H9 (cell line): Measurements from ENCODE around the gene PLPP7. TPM values are rescaled to one million over a fixed set of nuclear protein-coding genes. Genes with fewer than 3 reads are reported as not detected.
A peak's percentile ranks its signal among the peaks of the same experiment; 100 is the strongest.

ENCODE experiments used
- DNase-seq: peaks from one replicate; pipeline ENCODE4 v3.0.0-alpha.2; 2017
- H2AFZ ChIP-seq: one replicate; pipeline ENCODE4 v1.6.1; 2013; ENCODE audit warnings: mild to moderate bottlenecking, low read length, control low read depth, moderate library complexity
- H2AK5ac ChIP-seq: 2 replicates; pipeline ENCODE4 v1.6.1; 2013; ENCODE audit warnings: low read length, control low read depth, mixed read lengths; ENCODE audit not compliant: insufficient read length
- H2BK120ac ChIP-seq: one replicate; pipeline ENCODE4 v1.6.1; 2013; ENCODE audit warnings: low read depth, mild to moderate bottlenecking, low read length, control low read depth, inconsistent platforms; ENCODE audit not compliant: poor library complexity, severe bottlenecking
- H2BK12ac ChIP-seq: 2 replicates; pipeline ENCODE4 v1.6.1; 2013; ENCODE audit warnings: low read length, control low read depth, mixed read lengths, low read depth; ENCODE audit not compliant: insufficient read length
- H2BK15ac ChIP-seq: 2 replicates; pipeline ENCODE4 v1.6.1; 2013; ENCODE audit warnings: low read depth, low read length, control low read depth
- H2BK20ac ChIP-seq: one replicate; pipeline ENCODE4 v1.6.1; 2013; ENCODE audit warnings: low read depth, mild to moderate bottlenecking, low read length, control low read depth, inconsistent platforms; ENCODE audit not compliant: poor library complexity, severe bottlenecking
- H2BK5ac ChIP-seq: 2 replicates; pipeline ENCODE4 v1.6.1; 2013; ENCODE audit warnings: low read length, control low read depth, mixed read lengths; ENCODE audit not compliant: insufficient read length
- H3K14ac ChIP-seq: 2 replicates; pipeline ENCODE4 v1.6.1; 2013; ENCODE audit warnings: low read length, control low read depth; ENCODE audit not compliant: insufficient read depth
- H3K18ac ChIP-seq: 2 replicates; pipeline ENCODE4 v1.6.1; 2013; ENCODE audit warnings: low read depth, mild to moderate bottlenecking, mixed read lengths, low read length, control low read depth; ENCODE audit not compliant: insufficient read length
- H3K23ac ChIP-seq: 2 replicates; pipeline ENCODE4 v1.6.1; 2013; ENCODE audit warnings: low read length, control low read depth, mixed read lengths, low read depth; ENCODE audit not compliant: insufficient read length
- H3K23me2 ChIP-seq: 2 replicates; pipeline ENCODE4 v1.6.1; 2013; ENCODE audit warnings: low read depth, mild to moderate bottlenecking, mixed read lengths, low read length, control low read depth; ENCODE audit not compliant: insufficient read length, poor library complexity, severe bottlenecking
- H3K27ac ChIP-seq: 2 replicates; pipeline ENCODE4 v1.5.1; 2013; ENCODE audit warnings: low read length, control low read depth, mixed read lengths, low read depth; ENCODE audit not compliant: insufficient read length
- H3K27me3 ChIP-seq: 2 replicates; pipeline ENCODE4 v1.6.1; 2013; ENCODE audit warnings: low read length, control low read depth, inconsistent platforms; ENCODE audit not compliant: insufficient read depth
- H3K4ac ChIP-seq: 2 replicates; pipeline ENCODE4 v1.6.1; 2013; ENCODE audit warnings: low read depth, mild to moderate bottlenecking, control low read depth, inconsistent platforms, low read length, moderate library complexity
- H3K4me1 ChIP-seq: 2 replicates; pipeline ENCODE4 v1.6.1; 2013; ENCODE audit warnings: low read length, control low read depth, inconsistent platforms; ENCODE audit not compliant: insufficient read depth
- H3K4me2 ChIP-seq: 2 replicates; pipeline ENCODE4 v1.6.1; 2013; ENCODE audit warnings: low read length, control low read depth, mixed read lengths; ENCODE audit not compliant: insufficient read length, insufficient read depth
- H3K56ac ChIP-seq: 2 replicates; pipeline ENCODE4 v1.6.1; 2013; ENCODE audit warnings: low read depth, mild to moderate bottlenecking, mixed read lengths, low read length, control low read depth; ENCODE audit not compliant: insufficient read length
- H3K79me1 ChIP-seq: 2 replicates; pipeline ENCODE4 v1.6.1; 2013; ENCODE audit warnings: low read depth, mild to moderate bottlenecking, moderate library complexity, low read length, control low read depth, inconsistent platforms; ENCODE audit not compliant: insufficient read depth, poor library complexity, severe bottlenecking
- H3K79me2 ChIP-seq: 2 replicates; pipeline ENCODE4 v1.6.1; 2013; ENCODE audit warnings: low read length, control low read depth, inconsistent platforms; ENCODE audit not compliant: insufficient read depth
- H3K9ac ChIP-seq: 2 replicates; pipeline ENCODE4 v1.6.1; 2013; ENCODE audit warnings: low read length, control low read depth, mixed read lengths; ENCODE audit not compliant: insufficient read length; ENCODE audit errors: extremely low read depth
- H3K9me3 ChIP-seq: one replicate; pipeline ENCODE4 v1.6.1; 2013; ENCODE audit warnings: low read depth, low read length, inconsistent platforms; ENCODE audit not compliant: control insufficient read depth
- H3T11ph ChIP-seq: one replicate; pipeline ENCODE4 v1.6.1; 2013; ENCODE audit warnings: mild to moderate bottlenecking, low read length, control low read depth, inconsistent platforms
- H4K20me1 ChIP-seq: one replicate; pipeline ENCODE4 v1.6.1; 2013; ENCODE audit not compliant: control insufficient read depth, insufficient read length, insufficient read depth
- H4K5ac ChIP-seq: 2 replicates; pipeline ENCODE4 v1.6.1; 2013; ENCODE audit warnings: low read depth, mild to moderate bottlenecking, mixed read lengths, low read length, control low read depth; ENCODE audit not compliant: insufficient read length
- H4K8ac ChIP-seq: replicated peaks from 2 replicates; pipeline ENCODE4 v1.6.1; 2013; ENCODE audit warnings: low read length, control low read depth, mixed read lengths, low read depth; ENCODE audit not compliant: insufficient read length
- H4K91ac ChIP-seq: 2 replicates; pipeline ENCODE4 v1.6.1; 2013; ENCODE audit warnings: low read depth, mild to moderate bottlenecking, moderate library complexity, mixed read lengths, low read length, control low read depth; ENCODE audit not compliant: insufficient read length
- H3K27ac Mint-ChIP-seq, 3 experiments: 2 replicates in 2 of 3; 3 replicates in 1 of 3; pipeline ENCODE4 v1.8.0; 2020 to 2021; ENCODE audit warnings: mixed read lengths in 3 of 3, mild to moderate bottlenecking in 1 of 3, moderate library complexity in 1 of 3
- H3K27me3 Mint-ChIP-seq: 2 replicates; pipeline ENCODE4 v1.8.0; 2021; ENCODE audit warnings: low read depth, mild to moderate bottlenecking, moderate library complexity, mixed read lengths
- H3K36me3 Mint-ChIP-seq, 3 experiments: 2 replicates in 2 of 3; 3 replicates in 1 of 3; pipeline ENCODE4 v1.8.0; 2020 to 2021; ENCODE audit warnings: low read depth in 3 of 3, mixed read lengths in 3 of 3; ENCODE audit not compliant: insufficient read depth in 1 of 3
- H3K4me1 Mint-ChIP-seq, 2 experiments: 2 replicates each; pipeline ENCODE4 v1.8.0; 2020; ENCODE audit warnings: mixed read lengths in 2 of 2
- H3K4me3 Mint-ChIP-seq, 2 experiments: 2 replicates in 1 of 2; 3 replicates in 1 of 2; pipeline ENCODE4 v1.8.0; 2020 to 2021; ENCODE audit warnings: mild to moderate bottlenecking in 2 of 2, mixed read lengths in 2 of 2, moderate library complexity in 1 of 2
- H3K9me3 Mint-ChIP-seq, 2 experiments: 2 replicates in 1 of 2; 3 replicates in 1 of 2; pipeline ENCODE4 v1.8.0; 2020; ENCODE audit warnings: mild to moderate bottlenecking in 2 of 2, mixed read lengths in 2 of 2, moderate library complexity in 1 of 2
- WGBS: extraction: QIAGEN DNeasy Blood & Tissue Kit; methylation state at CpG from one replicate; pipeline ENCODE4 v1.1.7; 2013; ENCODE audit warnings: missing lambda C conversion rate, low lambda C conversion rate, mixed read lengths; ENCODE audit not compliant: insufficient read length; ENCODE audit errors: extremely low coverage; 5-methylcytosine and 5-hydroxymethylcytosine counted together
- total RNA-seq: library from RNA; stranded (reverse); gene quantifications from 2 replicates; pipeline ENCODE4 v1.2.1, GENCODE V29; 2021
- TF ChIP-seq, protein P1 (sequence below): fragments of 200-600 bp; sonication (generic); conservative IDR thresholded peaks from 3 replicates; pipeline ENCODE4 v1.8.0; 2021; ENCODE audit warnings: antibody characterized with exemption, mild to moderate bottlenecking

PLPP7 gene
- total RNA-seq, 1 experiment from 2014 or later = 1.9 TPM

DNA sequence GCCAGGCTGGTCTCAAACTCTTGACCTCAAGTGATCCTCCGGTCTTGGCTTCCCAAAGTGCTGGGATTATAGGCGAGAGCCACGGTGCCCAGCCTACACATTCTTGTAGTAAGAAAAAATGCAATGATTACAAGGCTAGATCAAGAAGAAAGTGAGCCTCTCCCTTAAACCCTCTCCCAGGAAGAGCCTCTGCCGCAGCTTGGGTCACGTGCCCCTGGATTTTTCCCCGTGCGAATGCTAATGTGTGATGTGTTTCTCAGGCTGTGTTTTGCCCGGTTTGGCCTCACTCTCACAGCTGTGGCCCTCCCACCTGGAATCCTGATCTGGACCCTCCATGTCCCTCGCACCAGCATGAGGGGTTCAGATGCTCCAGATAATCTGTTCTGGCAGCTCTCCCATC is 6.9 kb downstream of the PLPP7 start:
- Histone ChIP-seq H3K27me3 (no peaks in the 10 kb centered on the region), H2BK15ac (no peak overlapping the region), H2BK5ac (no peak overlapping the region), H3K14ac (no peak overlapping the region; the same call in 1 of the 2 replicates), H3T11ph (no peak overlapping the region), H4K20me1 (no peaks in the 10 kb centered on the region), H4K91ac (no peak overlapping the region), H3K56ac (no peak overlapping the region), H2BK120ac (no peak overlapping the region), H3K9ac (no peak overlapping the region), H3K4me2 (no peak overlapping the region), H2AFZ (no peak overlapping the region), H3K79me1 (no peaks in the 10 kb centered on the region), H4K5ac (no peak overlapping the region), H4K8ac (no peak overlapping the region), H3K27ac (no peak overlapping the region), H3K23ac (no peak overlapping the region), H2BK12ac (no peak overlapping the region), H3K79me2 (no peaks in the 10 kb centered on the region), H3K4me1 (no peaks in the 10 kb centered on the region), H2BK20ac (no peak overlapping the region), H3K18ac (no peak overlapping the region), H3K4ac (no peak overlapping the region), H3K23me2 (no peaks in the 10 kb centered on the region), H3K9me3 (no peaks in the 10 kb centered on the region), H2AK5ac (no peak overlapping the region)
- Mint-ChIP-seq H3K27me3 (no peaks in the 10 kb centered on the region), H3K36me3 (no peaks in the 10 kb centered on the region), H3K9me3 (no peaks in the 10 kb centered on the region), H3K27ac (peak overlapping the region in 1 of 3 experiments; percentile 10; a peak in 1 of 7 replicates), H3K4me1 (peaks cover 0 to 2% of the 10 kb centered on the region in 2 experiments; a peak in 2 of 4 replicates), H3K4me3 (no peak overlapping the region)
- TF ChIP-seq, protein P1, sequence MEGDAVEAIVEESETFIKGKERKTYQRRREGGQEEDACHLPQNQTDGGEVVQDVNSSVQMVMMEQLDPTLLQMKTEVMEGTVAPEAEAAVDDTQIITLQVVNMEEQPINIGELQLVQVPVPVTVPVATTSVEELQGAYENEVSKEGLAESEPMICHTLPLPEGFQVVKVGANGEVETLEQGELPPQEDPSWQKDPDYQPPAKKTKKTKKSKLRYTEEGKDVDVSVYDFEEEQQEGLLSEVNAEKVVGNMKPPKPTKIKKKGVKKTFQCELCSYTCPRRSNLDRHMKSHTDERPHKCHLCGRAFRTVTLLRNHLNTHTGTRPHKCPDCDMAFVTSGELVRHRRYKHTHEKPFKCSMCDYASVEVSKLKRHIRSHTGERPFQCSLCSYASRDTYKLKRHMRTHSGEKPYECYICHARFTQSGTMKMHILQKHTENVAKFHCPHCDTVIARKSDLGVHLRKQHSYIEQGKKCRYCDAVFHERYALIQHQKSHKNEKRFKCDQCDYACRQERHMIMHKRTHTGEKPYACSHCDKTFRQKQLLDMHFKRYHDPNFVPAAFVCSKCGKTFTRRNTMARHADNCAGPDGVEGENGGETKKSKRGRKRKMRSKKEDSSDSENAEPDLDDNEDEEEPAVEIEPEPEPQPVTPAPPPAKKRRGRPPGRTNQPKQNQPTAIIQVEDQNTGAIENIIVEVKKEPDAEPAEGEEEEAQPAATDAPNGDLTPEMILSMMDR = no peak
- no CpG with 5 or more reads among the region's 9 CpGs for WGBS
- DNase-seq = no peak
